HG02571 (cell line): Measurements from ENCODE around the gene GPR146.

Source experiments
- ATAC-seq: cut with Tn5 transposase; IDR thresholded peaks from one replicate; pipeline ENCODE4 v1.9.1; 2021; ENCODE audit warnings: mild to moderate bottlenecking, moderate library complexity; ENCODE audit not compliant: unreplicated experiment

GPR146 gene

DNA sequence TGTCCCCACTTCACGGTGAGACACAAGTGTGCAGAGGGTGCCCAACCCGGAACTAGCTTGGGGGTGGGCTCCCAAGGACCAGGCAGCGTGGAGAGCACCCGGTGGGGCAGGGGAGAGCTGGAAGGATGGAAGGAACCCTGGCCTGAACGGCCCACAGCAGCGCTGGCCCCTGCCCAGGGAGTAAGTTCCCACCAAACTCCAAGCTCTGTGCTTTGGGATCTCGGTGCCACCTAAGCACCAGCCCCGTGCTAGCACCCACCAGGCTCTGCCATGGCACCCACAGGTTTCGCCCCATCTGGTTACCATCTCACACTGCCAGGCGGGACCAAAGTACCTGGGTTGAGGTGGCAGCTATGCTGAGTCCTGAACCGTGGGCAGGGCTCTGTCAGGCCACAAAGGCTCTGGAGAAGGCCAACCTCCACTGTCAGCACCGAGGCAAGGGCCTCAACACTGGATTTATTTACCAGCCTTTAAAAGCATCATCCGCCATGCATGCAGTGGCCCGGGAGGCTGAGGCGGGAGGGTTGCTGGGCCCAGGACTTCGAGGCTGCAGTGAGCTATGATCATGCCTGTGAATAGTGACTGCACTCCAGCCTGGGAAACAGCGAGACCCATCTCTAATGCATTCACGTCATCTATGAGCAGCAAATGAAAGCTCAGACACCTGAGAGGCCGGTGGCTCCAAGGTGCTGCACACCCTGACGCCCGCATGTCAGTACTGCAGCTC, 59.6 kb downstream of the GPR146 start:
- ATAC-seq, result no peak

DNA sequence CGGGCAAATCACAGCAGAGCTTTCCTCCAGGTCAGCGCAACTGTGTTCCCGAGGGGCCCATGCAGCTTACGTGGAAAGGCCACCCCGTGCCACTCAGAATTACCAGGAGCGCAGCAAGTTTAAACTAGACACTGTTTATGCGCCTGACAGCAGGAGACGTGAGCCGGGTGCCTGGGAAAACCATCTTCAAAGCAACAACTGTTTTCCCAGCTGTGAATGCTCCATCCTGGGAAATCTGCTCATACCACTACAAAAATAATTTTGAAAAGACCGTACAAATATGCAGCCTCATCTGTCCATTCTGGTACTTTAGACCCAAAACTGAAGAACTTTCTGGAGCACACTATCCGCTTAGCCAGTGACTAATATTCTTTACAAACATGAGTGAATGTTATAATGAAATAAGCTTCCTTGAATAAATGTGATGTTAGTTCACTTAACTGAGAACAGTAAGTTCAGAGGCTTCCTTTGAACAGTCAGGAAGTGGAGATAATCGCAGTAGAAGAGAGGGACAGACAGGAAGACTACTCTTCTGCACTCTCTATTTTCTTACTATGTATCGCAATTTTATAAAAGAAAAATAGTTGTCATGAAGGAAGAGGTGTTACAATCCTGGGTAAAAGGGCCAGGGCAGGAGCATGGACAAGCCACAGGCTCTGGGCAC, 60.3 kb downstream of the GPR146 start:
- no peak for ATAC-seq

DNA sequence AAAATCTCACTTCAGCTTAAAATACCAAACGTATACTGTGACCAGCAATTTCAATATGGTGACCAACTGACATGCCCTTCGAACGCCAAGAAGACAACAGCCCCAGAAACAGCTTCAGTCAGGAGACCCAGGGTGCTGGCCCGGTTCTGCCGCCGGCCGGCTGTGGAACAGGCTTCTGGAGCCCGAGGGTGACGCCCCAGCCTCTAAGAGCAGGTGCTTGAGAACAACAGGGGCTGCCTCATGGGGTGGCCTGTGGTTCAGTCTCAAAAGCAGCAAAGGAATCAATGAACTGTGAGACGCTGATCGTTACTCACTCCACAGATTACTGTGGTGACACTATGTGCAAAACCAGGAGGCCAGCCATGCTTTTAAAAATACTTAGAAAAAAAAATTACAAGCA, 60.8 kb downstream of the GPR146 start:
- ATAC-seq, result no peak

DNA sequence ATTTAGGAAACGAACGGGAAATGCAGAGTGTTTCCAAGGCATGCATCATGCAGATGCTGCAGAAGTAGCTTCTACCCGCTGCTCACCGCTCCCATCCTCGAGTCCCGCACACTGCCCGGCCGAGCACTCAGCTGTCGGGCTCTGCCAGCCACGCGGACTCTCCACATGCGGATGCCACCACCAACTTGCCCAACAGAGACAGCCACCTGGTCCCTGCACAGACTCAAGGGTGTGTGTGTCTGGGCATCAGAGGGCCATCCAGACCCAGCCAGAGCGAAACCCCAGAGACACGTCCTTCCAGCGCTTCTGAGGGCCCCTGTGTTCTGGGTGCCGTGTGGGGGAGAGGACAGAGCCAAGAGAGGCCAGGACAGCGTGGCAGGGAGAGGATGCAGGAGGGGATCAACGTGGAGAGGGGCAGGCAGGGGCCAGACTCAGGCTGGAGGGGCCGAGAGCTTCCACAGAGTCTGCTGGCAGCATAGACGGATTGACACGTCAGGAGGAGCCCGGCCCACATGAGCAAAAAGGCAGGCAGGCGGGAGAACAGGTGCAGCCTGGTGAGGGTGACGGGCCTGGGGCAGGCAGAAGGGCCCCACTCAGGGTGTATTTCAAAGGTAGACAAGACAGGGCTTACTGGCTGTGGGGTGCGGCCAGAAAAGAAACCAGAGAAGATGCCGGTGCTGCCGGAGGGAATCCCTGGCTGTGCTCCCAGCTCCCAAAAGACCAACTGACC, 61.9 kb downstream of the GPR146 start:
- ATAC-seq, result no peak

GRCh38 chr7:1106793-1107421, 62.6 kb downstream of the GPR146 start:
- no peak for ATAC-seq

DNA sequence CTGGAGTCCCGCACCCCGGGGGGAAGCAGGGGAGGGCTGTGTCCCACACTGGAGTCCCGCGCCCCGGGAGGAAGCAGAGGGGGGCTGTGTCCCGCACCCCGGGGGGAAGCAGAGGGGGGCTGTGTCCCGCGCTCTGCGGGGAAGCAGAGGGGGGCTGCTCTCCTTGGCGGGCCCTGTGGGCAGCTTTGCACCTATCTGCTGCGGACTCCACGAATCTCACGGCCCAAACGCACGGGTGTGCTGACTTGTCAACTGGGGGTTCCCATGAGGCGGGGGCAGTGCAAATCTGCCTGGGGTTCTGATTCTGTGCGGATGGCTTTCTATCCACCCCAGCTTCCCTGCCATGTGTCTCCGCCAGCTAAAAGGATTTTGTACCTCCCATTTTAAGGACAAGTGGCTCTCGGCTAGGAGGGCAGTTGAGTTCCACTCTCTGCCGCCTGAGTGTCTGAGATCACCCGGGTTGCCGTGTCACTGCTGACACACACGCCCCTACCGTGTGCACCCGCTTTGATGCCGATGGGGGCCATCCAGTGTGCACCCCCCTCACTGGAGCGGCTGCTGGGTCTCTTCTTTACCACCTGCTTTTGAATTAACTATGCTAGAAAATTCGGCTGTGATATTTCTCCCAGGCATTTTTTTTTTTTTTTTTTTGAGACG, 64.0 kb downstream of the GPR146 start:
- no peak for ATAC-seq
